ENCODE data around the gene PATZ1. TPM values are rescaled to one million over a fixed set of nuclear protein-coding genes. Genes with fewer than 3 reads are reported as not detected.

PATZ1 gene
- total RNA-seq, 4 donors from 2014 or later: 3.6 to 12.2 (median 8.7) TPM

DNA sequence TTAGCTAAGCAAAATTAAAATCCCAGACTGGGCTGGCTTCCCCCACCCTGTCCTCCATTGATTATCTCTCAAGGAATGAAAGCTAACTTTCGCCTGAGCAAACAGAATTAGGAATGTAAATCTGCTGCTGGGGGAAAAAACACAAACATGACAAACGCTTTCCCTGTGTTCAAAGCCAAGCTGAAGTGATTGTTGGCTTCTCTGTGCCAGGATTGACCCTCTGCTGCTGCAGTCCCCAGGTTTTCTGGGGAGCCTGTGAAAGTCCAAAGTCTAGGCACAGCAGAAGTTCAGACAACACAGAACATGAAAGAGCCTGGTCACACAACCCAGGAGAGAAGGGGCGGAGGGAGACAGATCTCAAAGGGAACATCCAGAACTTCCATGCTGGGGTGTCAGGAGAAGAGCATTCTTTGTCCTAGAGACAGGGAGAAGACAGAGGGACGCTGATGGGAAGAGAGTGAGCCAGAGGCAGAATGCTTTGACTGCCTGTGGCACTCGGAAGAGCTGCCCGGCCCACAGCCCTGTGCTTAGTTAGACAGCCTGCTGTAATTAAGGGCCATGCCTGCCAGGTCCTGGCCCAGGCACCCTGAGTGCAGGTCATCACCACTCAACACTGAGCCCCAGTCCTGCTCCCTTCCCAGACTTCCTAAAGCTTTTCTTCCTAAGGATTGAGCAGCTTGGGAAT lies 6.9 kb downstream of the PATZ1 start:
- H3K4me3 ChIP-seq: no peak overlapping the region
- no peak for DNase-seq
- no peaks in the 10 kb centered on the region for H3K36me3 ChIP-seq
- 20 to 57% methylated on average over 1 to 6 of the region's 6 CpGs for WGBS, 2 donors (ENCODE audit: low coverage in 1 of 2)
- H3K9me3 ChIP-seq: no peaks in the 10 kb centered on the region
- no peak for TF ChIP-seq EP300 (IDR thresholded peaks at IDR 0.05; ENCODE audit: low read depth)
- no peak for TF ChIP-seq POLR2A (IDR thresholded peaks at IDR 0.05)
- no peak overlapping the region for H3K27ac ChIP-seq
- intact Hi-C loops (cut with DNase I; ENCODE audit: low total_unique reads) (no loop called here), in situ Hi-C loops (cut with MboI; ENCODE audit: low pct_ligation_motif_present in 1 of 4, low pct_unique_long_range_greater_than_20kb in 1 of 4, low sequenced_read_pairs in 3 of 4) (loop anchor here in 1 of 4 donors (25.0 kb wide), 1 partner anchor 98 kb away; no protein-coding TSS in a partner anchor)
- peaks cover 21 to 42% (median 31%) of the 10 kb centered on the region in 4 donors for H3K4me1 ChIP-seq
- no peaks in the 10 kb centered on the region for H3K27me3 ChIP-seq

DNA sequence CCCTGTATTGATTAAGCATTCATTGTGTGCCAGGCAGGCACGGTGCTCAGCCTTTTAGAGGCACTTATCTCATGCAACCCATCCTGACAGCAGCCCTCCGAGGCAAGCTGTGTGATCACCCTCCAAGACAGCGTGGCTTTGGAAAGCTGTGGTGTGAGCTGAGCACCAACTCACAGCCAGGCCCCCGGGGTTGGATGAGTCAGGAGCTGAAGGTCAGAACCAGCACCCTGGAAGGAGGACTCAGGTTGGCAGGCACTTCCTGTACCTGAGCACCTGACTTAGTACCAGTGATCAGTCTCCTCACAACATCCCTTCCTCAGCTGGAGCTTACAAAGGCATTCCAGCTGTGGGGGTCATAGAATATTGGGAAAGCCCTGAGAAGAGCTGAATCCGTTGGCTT lies 9.0 kb downstream of the PATZ1 start:
- H3K4me1 ChIP-seq: peaks cover 0 to 21% (median 13%) of the 10 kb centered on the region in 4 donors
- no peak overlapping the region for H3K27ac ChIP-seq
- WGBS, 2 donors (ENCODE audit: low coverage in 1 of 2): 92% methylated on average over 5 of the region's 5 CpGs; no CpG with 5 or more reads in 1 of the 2 donors
- TF ChIP-seq POLR2AphosphoS5 (IDR thresholded peaks at IDR 0.05): no peak
- no peak for TF ChIP-seq POLR2A (IDR thresholded peaks at IDR 0.05)
- TF ChIP-seq EP300 (IDR thresholded peaks at IDR 0.05; ENCODE audit: low read depth): no peak
- TF ChIP-seq CTCF (IDR thresholded peaks at IDR 0.05): no peak
- H3K9me3 ChIP-seq: no peaks in the 10 kb centered on the region
- peaks cover 0 to 16% (median 0%) of the 10 kb centered on the region in 4 donors for H3K36me3 ChIP-seq
- no peak for DNase-seq
- H3K27me3 ChIP-seq: no peaks in the 10 kb centered on the region
- in situ Hi-C loops (cut with MboI; ENCODE audit: low pct_ligation_motif_present in 1 of 4, low pct_unique_long_range_greater_than_20kb in 1 of 4, low sequenced_read_pairs in 3 of 4): loop anchor here in 1 of 4 donors (25.0 kb wide), 1 partner anchor 100 kb away; no protein-coding TSS in a partner anchor
- H3K4me3 ChIP-seq: no peak overlapping the region
- intact Hi-C loops (cut with DNase I; ENCODE audit: low total_unique reads): no loop called here

DNA sequence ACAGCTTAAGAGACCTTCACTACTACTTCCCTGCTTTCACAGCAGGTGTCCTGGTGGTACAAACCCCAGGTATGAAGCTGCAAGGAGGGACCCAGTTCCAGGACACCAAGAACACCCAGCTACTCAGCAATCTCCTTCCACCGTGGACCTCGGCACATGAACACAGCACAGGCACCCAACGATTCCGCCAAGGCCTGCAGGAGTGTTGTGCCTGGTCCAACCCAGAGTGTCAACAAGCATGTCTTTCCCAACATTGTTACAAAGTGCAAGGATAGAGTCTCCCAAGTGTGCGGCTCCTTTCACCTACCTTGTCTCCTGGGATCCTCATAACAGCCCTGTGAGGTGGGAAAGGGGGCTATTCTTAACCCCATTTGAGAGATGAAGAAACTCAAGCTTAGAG lies 11.8 kb downstream of the PATZ1 start:
- peaks cover 0 to 23% (median 0%) of the 10 kb centered on the region in 4 donors for H3K36me3 ChIP-seq
- intact Hi-C loops (cut with DNase I; ENCODE audit: low total_unique reads): no loop called here
- H3K27me3 ChIP-seq: no peaks in the 10 kb centered on the region
- 90% methylated on average over 5 of the region's 5 CpGs; no CpG with 5 or more reads in 1 of the 2 donors for WGBS, 2 donors (ENCODE audit: low coverage in 1 of 2)
- no peaks in the 10 kb centered on the region for H3K9me3 ChIP-seq
- H3K27ac ChIP-seq: no peak overlapping the region
- in situ Hi-C loops (cut with MboI; ENCODE audit: low pct_ligation_motif_present in 1 of 4, low pct_unique_long_range_greater_than_20kb in 1 of 4, low sequenced_read_pairs in 3 of 4): loop anchor here in 1 of 4 donors (25.0 kb wide), 1 partner anchor 103 kb away; no protein-coding TSS in a partner anchor
- H3K4me3 ChIP-seq: no peak overlapping the region
- no peak for DNase-seq
- H3K4me1 ChIP-seq: peaks cover 0 to 4% (median 3%) of the 10 kb centered on the region in 4 donors
- TF ChIP-seq POLR2A (IDR thresholded peaks at IDR 0.05) (no peak), CTCF (IDR thresholded peaks at IDR 0.05) (no peak), EP300 (IDR thresholded peaks at IDR 0.05; ENCODE audit: low read depth) (no peak), POLR2AphosphoS5 (IDR thresholded peaks at IDR 0.05) (no peak)

DNA sequence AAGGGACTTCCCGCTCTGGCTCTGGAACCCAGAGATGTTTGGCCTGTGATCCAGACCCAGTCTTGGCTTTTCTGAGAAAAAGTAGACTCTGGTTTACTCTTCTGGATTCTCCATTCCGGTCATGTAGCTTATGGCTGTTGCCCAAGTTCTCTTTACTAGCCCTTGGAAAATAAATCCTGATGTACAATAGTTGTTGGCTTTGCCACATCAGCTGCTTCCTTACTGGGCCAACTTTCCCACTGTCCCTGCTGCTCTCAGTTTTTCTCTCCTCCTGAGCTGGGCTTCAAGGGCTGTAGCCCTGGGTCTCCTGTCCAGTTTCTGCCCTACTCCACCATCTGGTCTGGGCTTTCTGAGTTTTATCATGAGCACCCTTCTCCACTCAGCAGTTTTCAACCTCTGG lies 12.5 kb downstream of the PATZ1 start:
- Histone ChIP-seq H3K27me3 (no peaks in the 10 kb centered on the region), H3K4me1 (no peaks in the 10 kb centered on the region), H3K9me3 (no peaks in the 10 kb centered on the region), H3K27ac (no peak overlapping the region), H3K4me3 (no peak overlapping the region), H3K36me3 (peaks cover 0 to 23% (median 0%) of the 10 kb centered on the region in 4 donors)
- WGBS, 2 donors (ENCODE audit: low coverage in 1 of 2): 91 to 95% methylated on average over 2 of the region's 2 CpGs
- TF ChIP-seq CTCF (IDR thresholded peaks at IDR 0.05) (no peak), POLR2A (IDR thresholded peaks at IDR 0.05) (no peak), EP300 (IDR thresholded peaks at IDR 0.05; ENCODE audit: low read depth) (no peak), POLR2AphosphoS5 (IDR thresholded peaks at IDR 0.05) (no peak)
- no peak for DNase-seq
- intact Hi-C loops (cut with DNase I; ENCODE audit: low total_unique reads) (no loop called here), in situ Hi-C loops (cut with MboI; ENCODE audit: low pct_ligation_motif_present in 1 of 4, low pct_unique_long_range_greater_than_20kb in 1 of 4, low sequenced_read_pairs in 3 of 4) (loop anchor here in 1 of 4 donors (25.0 kb wide), 1 partner anchor 104 kb away; no protein-coding TSS in a partner anchor)

All from transverse colon (tissue), 4 donors.